PFSK-1 (cell line): ENCODE results near the gene LINGO4.

ENCODE experiments used
- FOXP2 ChIP-seq: optimal IDR thresholded peaks from 2 replicates; pipeline ENCODE3; 2011; ENCODE audit warnings: borderline replicate concordance, control low read depth, inconsistent platforms; ENCODE audit not compliant: insufficient read depth; ENCODE audit errors: extremely low read length, extremely low read depth
- POLR2AphosphoS5 ChIP-seq: IDR thresholded peaks from 2 replicates; pipeline ENCODE4 v1.6.1; 2012; ENCODE audit warnings: low read depth, mild to moderate bottlenecking, control low read depth, low read length, moderate library complexity
- SIN3A ChIP-seq: IDR thresholded peaks from 2 replicates; pipeline ENCODE4 v1.6.1; 2012; ENCODE audit warnings: mild to moderate bottlenecking, low read length, moderate library complexity, borderline replicate concordance; ENCODE audit not compliant: insufficient read depth
- TAF1 ChIP-seq: IDR thresholded peaks from 2 replicates; pipeline ENCODE4 v1.6.1; 2012; ENCODE audit warnings: low read length, control low read depth, borderline replicate concordance; ENCODE audit not compliant: insufficient read depth
- TF ChIP-seq, protein P1 (sequence below), 2 experiments: IDR thresholded peaks; 2 replicates each; pipeline versions ENCODE4 v1.6.1 to v1.8.0; 2011 to 2012; ENCODE audit warnings: low read depth in 2 of 2, low read length in 2 of 2, control low read depth in 1 of 2, inconsistent platforms in 1 of 2, mild to moderate bottlenecking in 1 of 2, moderate library complexity in 1 of 2; ENCODE audit not compliant: insufficient read depth in 1 of 2

GRCh38 chr1:151827853-151828252 lies 22.6 kb upstream of the LINGO4 start:
- TF ChIP-seq SIN3A (no peak), TAF1 (no peak), POLR2AphosphoS5 (no peak), FOXP2 (no peak)
- TF ChIP-seq, protein P1, sequence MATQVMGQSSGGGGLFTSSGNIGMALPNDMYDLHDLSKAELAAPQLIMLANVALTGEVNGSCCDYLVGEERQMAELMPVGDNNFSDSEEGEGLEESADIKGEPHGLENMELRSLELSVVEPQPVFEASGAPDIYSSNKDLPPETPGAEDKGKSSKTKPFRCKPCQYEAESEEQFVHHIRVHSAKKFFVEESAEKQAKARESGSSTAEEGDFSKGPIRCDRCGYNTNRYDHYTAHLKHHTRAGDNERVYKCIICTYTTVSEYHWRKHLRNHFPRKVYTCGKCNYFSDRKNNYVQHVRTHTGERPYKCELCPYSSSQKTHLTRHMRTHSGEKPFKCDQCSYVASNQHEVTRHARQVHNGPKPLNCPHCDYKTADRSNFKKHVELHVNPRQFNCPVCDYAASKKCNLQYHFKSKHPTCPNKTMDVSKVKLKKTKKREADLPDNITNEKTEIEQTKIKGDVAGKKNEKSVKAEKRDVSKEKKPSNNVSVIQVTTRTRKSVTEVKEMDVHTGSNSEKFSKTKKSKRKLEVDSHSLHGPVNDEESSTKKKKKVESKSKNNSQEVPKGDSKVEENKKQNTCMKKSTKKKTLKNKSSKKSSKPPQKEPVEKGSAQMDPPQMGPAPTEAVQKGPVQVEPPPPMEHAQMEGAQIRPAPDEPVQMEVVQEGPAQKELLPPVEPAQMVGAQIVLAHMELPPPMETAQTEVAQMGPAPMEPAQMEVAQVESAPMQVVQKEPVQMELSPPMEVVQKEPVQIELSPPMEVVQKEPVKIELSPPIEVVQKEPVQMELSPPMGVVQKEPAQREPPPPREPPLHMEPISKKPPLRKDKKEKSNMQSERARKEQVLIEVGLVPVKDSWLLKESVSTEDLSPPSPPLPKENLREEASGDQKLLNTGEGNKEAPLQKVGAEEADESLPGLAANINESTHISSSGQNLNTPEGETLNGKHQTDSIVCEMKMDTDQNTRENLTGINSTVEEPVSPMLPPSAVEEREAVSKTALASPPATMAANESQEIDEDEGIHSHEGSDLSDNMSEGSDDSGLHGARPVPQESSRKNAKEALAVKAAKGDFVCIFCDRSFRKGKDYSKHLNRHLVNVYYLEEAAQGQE (IDR thresholded peaks at IDR 0.05; ENCODE audit: insufficient read depth in 1 of 2, low read depth in 2 of 2, low read length in 2 of 2): no peak
